NCI-H748 treated with DMSO at 0.1 percent for 48 hours (cell line): ENCODE data around the gene COP1.

ENCODE experiments used
- DNase-seq: peaks from one replicate; lab custom pipeline; 2025; lab: John Stamatoyannopoulos, UW

The COP1 gene

GRCh38 chr1:176199707-176200106 is 7.4 kb downstream of the COP1 start:
- DNase-seq, result no peak

GRCh38 chr1:176198413-176198812 is 8.7 kb downstream of the COP1 start:
- no peak for DNase-seq

GRCh38 chr1:176196728-176197127 is 10.4 kb downstream of the COP1 start:
- DNase-seq, result no peak

GRCh38 chr1:176195547-176195946 is 11.5 kb downstream of the COP1 start:
- DNase-seq, result no peak

GRCh38 chr1:176193663-176194062 is 13.4 kb downstream of the COP1 start:
- DNase-seq, result no peak

- DNase-seq, result no peak
Observed at GRCh38 chr1:176193023-176193422, 14.1 kb downstream of the COP1 start.

GRCh38 chr1:176188604-176189003 is 18.5 kb downstream of the COP1 start:
- no peak for DNase-seq

- DNase-seq, result no peak
Observed at GRCh38 chr1:176187001-176187400, 20.1 kb downstream of the COP1 start.

- no peak for DNase-seq
Observed at GRCh38 chr1:176183618-176184017, 23.5 kb downstream of the COP1 start.

- DNase-seq, result no peak
Observed at GRCh38 chr1:176178316-176178715, 28.8 kb downstream of the COP1 start.

- DNase-seq, result no peak
Observed at GRCh38 chr1:176177764-176178163, 29.3 kb downstream of the COP1 start.

- no peak for DNase-seq
Observed at GRCh38 chr1:176174108-176174507, 33.0 kb downstream of the COP1 start.

- no peak for DNase-seq
Observed at GRCh38 chr1:176172215-176172614, 34.9 kb downstream of the COP1 start.

GRCh38 chr1:176167210-176167609 is 39.9 kb downstream of the COP1 start:
- DNase-seq, result no peak

- DNase-seq, result no peak
Observed at GRCh38 chr1:176165573-176165972, 41.5 kb downstream of the COP1 start.

GRCh38 chr1:176164014-176164678 is 42.9 kb downstream of the COP1 start:
- DNase-seq, result no peak

- DNase-seq, result no peak
Observed at GRCh38 chr1:176159993-176160392, 47.1 kb downstream of the COP1 start.

GRCh38 chr1:176157995-176158394 is 49.1 kb downstream of the COP1 start:
- no peak for DNase-seq

GRCh38 chr1:176149939-176150807 is 56.9 kb downstream of the COP1 start:
- DNase-seq, result no peak

- no peak for DNase-seq
Observed at GRCh38 chr1:176144526-176144925, 62.6 kb downstream of the COP1 start.

GRCh38 chr1:176142973-176143372 is 64.1 kb downstream of the COP1 start:
- DNase-seq, result no peak

GRCh38 chr1:176141449-176141848 is 65.6 kb downstream of the COP1 start:
- DNase-seq, result no peak

GRCh38 chr1:176136891-176137290 is 70.2 kb downstream of the COP1 start:
- DNase-seq, result no peak

GRCh38 chr1:176134666-176135065 is 72.4 kb downstream of the COP1 start:
- DNase-seq, result no peak
